ENCODE measurements around the gene PLA2G4A.
A peak's percentile ranks its signal among the peaks of the same experiment; 100 is the strongest.
"Not testable (repeated sequence)": the region's sequence is repeated elsewhere in the genome, so short reads cannot be mapped to it uniquely, and the experiment has no call there.

Gene PLA2G4A

DNA sequence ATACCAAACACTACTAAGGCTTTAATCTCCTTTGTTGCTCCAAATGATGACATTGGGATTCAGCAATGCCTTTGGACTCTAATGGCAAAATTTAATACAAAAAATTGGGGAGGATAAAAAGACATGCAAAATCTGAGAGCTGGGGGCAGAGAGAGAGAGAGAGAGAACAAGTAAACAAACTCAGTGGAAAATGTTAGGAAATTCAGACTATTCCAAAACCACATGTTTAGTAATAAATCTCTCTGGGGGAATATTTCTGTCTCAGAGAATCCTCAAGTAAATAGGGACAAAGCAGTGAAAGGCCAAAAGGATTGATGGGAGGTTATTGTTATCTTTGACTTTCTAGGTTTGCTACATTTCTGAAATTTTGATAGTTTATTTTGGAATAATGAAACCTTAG lies 65.7 kb downstream of the PLA2G4A start:
- DNase-seq (ENCODE audit: low read depth in 1 of 2, low spot score in 1 of 2), result no peak
- in situ Hi-C loops (cut with HindIII; ENCODE audit: low pct_unique_long_range_greater_than_20kb, low sequenced_read_pairs), result no loop called here
- TF ChIP-seq JUND (IDR thresholded peaks at IDR 0.05; ENCODE audit: low read depth), result no peak

DNA sequence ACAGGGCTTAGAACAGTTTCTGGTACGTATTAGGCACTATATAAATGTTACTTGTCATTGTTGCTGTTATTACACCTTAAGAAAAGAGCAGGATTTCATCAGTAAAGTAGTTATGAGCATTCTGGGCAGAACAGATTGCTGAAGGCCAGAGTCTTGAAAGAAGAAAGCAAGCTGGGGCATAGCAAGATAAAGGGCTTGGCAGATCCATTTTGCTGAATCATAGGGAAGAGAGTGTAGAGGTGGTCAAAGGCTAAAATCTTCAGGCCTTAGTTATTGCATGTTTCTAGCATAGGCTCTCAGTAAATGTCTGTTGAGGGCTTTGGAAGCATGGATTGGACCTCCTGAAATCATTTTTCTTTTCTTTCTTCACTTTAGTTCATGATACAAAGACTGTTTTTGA lies 67.5 kb downstream of the PLA2G4A start:
- TF ChIP-seq JUND (IDR thresholded peaks at IDR 0.05; ENCODE audit: low read depth), result no peak
- no peak for DNase-seq (ENCODE audit: low read depth in 1 of 2, low spot score in 1 of 2)
- in situ Hi-C loops (cut with HindIII; ENCODE audit: low pct_unique_long_range_greater_than_20kb, low sequenced_read_pairs), result no loop called here

DNA sequence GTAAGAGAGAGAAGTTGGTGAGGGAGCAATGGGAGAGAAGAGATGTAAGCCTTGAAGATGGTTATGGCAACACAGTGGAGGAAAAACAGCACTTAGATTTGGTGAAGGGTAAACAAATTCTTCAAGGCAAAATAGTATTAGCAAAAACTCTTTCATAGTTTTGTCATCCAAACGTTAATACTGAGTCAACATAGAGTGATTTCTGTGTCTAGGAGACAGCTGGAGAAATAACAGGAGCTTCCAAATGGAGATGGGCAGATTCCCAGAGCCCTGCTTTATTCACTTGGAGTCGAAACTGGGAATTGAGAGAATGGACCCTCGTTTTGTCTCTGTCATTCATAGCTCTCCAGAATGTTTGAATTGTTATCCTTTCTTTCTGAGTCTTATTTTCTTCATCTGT lies 68.3 kb downstream of the PLA2G4A start:
- no peak for DNase-seq (ENCODE audit: low read depth in 1 of 2, low spot score in 1 of 2)
- TF ChIP-seq JUND (IDR thresholded peaks at IDR 0.05; ENCODE audit: low read depth), result no peak
- in situ Hi-C loops (cut with HindIII; ENCODE audit: low pct_unique_long_range_greater_than_20kb, low sequenced_read_pairs), result no loop called here

DNA sequence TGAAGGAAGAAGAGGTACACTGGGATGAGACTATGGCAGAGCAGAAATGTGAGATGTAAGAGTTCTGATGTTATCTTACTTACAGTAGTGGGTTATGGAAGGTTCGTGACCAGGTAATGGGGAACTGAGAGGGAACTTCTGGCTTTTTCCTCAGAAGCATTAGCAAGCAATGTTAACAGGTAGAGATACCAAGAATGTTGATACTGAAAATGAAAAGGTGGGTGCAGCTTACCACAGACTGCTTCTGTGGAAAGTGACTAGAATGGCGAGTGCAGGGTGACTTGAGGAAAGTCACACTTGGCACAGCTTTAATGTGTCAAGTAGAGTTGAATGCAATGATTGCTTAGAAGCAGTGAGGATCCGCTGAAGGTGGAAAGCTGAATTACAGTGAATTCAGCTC lies 70.8 kb downstream of the PLA2G4A start:
- DNase-seq (ENCODE audit: low read depth in 1 of 2, low spot score in 1 of 2), result no peak
- in situ Hi-C loops (cut with HindIII; ENCODE audit: low pct_unique_long_range_greater_than_20kb, low sequenced_read_pairs), result no loop called here
- TF ChIP-seq JUND (IDR thresholded peaks at IDR 0.05; ENCODE audit: low read depth), result no peak

DNA sequence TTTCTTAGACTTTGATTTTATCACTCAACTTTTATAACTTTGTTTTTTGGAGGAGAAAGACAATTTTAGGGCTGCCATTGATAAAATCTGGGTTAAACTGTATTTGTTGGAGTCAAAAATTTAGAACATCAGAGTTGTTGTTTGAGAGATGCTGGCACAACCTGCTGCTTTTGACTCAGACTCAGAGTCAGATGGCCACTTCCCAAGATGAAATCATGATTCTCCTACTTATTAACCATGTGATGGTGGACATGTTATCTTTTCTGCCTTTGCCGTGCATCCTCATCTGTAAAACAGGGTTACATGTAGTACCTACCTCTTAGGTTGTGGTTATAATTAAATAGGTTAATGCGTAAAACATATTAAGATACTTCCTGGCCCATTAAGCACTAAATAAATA lies 71.2 kb downstream of the PLA2G4A start:
- no peak for TF ChIP-seq JUND (IDR thresholded peaks at IDR 0.05; ENCODE audit: low read depth)
- in situ Hi-C loops (cut with HindIII; ENCODE audit: low pct_unique_long_range_greater_than_20kb, low sequenced_read_pairs), result no loop called here
- DNase-seq (ENCODE audit: low read depth in 1 of 2, low spot score in 1 of 2), result no peak

DNA sequence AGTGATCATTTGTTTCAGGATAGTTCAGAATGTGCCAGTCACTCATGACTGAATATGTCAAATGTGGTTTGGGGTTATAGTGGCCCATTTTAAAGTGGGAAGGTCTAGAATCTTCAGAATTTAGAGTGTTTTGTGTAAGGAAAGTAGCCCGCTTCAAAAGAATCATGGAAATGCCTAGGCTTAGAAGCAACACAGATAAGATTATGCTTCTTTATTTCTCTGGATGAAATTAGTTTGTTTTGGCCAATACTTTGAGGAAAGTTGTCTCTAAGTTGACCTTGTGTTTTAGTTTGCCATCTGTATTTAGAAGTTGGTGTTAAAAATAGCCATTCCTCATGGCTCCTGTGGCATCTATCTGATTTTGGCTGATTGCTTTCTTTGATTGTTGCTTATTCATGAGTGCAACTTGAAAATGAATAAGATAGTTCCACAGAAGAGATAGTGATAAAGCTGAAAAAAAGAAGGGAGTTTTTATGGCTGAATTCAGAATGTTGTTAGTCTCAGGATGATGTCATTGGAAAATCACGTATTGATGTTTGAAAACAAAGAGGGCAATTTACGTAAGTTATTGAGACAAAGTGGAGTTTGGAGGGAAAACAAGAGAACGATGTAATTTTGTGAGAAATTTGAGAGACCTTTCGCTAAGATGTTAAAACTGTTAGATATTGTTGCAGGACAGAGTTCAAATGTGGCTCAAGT lies 71.9 kb downstream of the PLA2G4A start:
- in situ Hi-C loops (cut with HindIII; ENCODE audit: low pct_unique_long_range_greater_than_20kb, low sequenced_read_pairs), result no loop called here
- no peak for TF ChIP-seq JUND (IDR thresholded peaks at IDR 0.05; ENCODE audit: low read depth)
- no peak for DNase-seq (ENCODE audit: low read depth in 1 of 2, low spot score in 1 of 2)

DNA sequence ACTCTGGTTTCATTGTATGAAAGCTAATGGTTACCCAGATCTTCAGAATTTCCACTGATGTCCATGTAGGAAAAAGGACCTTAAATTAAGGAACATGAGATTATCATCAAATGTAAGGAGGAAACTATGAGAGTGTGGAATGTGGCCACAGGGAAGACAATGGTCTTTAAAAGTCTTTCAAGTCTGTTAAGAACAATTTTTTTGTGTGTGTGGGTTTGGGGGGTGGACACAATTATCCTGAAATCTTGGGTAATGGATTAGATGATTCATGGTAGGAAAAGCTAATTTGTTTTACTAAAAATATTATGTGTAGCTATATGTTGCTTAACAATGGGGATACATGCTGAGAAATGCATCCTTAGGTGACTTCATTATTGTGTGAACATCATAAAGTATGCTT lies 72.9 kb downstream of the PLA2G4A start:
- DNase-seq (ENCODE audit: low read depth in 1 of 2, low spot score in 1 of 2), result no peak
- TF ChIP-seq JUND (IDR thresholded peaks at IDR 0.05; ENCODE audit: low read depth), result no peak
- in situ Hi-C loops (cut with HindIII; ENCODE audit: low pct_unique_long_range_greater_than_20kb, low sequenced_read_pairs), result no loop called here

DNA sequence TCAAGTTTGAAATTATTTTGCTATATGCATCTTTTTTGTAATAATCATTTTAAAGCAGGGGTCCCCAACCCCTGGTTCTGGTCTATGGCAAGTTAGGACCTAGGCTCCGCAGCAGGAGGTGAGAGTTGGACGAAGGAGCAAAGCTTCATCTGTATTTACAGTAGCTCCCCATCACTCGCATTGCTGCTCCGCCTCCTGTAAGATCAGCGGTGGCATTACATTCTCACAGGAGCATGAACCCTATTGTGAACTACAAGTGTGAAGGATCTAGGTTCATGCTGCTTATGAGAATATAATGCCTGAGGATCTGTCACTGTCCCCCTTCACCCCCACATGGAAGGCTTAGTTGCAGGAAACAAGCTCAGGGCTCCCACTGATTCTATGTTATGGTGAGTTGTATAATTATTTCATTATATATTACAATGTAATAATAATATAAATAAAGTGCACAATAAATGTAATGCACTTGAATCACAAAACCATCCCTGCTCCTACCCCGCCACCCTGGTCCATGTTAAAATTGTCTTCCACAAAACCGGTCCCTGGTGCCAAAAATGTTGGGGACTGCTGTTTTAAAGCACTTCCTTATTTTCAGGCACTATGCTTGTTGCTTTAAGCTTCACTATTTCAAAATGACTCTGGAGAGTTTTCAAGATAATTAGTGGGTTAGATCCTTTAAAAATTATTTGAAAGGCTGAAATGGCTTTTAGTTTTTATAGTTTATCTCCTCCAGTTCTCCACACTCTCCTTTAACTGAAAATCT lies 74.8 kb downstream of the PLA2G4A start:
- DNase-seq (ENCODE audit: low read depth in 1 of 2, low spot score in 1 of 2), result no peak
- TF ChIP-seq JUND (IDR thresholded peaks at IDR 0.05; ENCODE audit: low read depth), result no peak
- in situ Hi-C loops (cut with HindIII; ENCODE audit: low pct_unique_long_range_greater_than_20kb, low sequenced_read_pairs), result no loop called here

DNA sequence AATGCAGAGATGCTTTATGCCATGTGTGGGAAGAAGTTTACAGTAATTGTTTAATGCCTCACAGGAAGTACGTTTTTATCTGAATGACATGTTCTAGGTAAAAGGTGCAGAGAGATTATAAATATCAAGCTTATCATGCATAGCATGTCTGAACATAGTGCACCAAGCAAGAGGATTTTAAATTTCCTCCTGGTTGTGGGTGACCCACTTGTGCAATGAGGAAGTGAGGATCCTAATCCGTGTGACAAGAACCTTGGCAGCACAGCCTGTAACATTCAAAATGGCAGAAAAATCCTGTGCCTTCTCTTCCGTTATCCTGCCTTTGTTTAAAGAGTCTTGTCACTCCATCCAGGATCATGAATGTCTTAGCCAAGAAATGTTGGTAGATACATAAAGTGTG lies 75.6 kb downstream of the PLA2G4A start:
- no peak for TF ChIP-seq JUND (IDR thresholded peaks at IDR 0.05; ENCODE audit: low read depth)
- DNase-seq (ENCODE audit: low read depth in 1 of 2, low spot score in 1 of 2), result no peak
- in situ Hi-C loops (cut with HindIII; ENCODE audit: low pct_unique_long_range_greater_than_20kb, low sequenced_read_pairs), result no loop called here

DNA sequence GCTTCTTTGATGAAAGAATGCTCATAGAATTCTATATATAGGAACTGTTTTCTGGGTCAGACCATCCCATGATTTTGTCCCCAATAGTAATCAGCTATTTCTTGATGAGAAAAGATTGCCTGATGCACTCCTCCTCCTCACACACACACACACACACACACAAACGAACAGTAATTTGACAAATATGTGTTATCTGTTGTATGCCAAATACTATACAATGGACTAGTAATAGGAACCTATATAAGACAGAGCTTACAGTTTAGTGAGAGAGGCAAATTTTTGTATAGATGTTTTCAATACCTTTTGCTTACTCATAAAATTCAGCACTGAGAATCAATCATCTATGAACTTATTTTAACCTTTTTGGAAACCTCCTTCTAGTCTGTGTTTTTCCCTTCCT lies 76.8 kb downstream of the PLA2G4A start:
- TF ChIP-seq JUND (IDR thresholded peaks at IDR 0.05; ENCODE audit: low read depth), result no peak
- in situ Hi-C loops (cut with HindIII; ENCODE audit: low pct_unique_long_range_greater_than_20kb, low sequenced_read_pairs), result no loop called here
- no peak for DNase-seq (ENCODE audit: low read depth in 1 of 2, low spot score in 1 of 2)

DNA sequence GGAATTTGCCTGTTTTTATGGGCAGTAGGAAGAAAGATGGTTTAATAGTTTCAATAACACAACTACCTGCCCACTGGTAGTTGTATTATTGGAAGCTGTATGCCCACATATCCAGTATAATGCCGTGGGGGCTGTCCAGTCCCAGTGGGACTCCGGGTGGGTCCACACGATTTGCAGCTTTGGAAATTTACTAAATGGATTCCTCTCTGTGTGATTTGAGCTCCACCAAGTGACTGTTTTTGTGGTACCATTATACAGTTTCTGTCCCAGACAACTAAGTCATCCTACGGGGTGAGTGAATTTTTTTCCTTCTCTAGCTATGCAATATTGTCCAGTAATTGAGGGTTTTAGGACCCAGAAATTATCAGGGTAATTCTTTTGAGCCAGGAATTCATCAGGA lies 86.8 kb downstream of the PLA2G4A start:
- peak in 1 of 2 experiments; percentile 25 for DNase-seq (ENCODE audit: low read depth in 1 of 2, low spot score in 1 of 2)
- in situ Hi-C loops (cut with HindIII; ENCODE audit: low pct_unique_long_range_greater_than_20kb, low sequenced_read_pairs), result no loop called here
- TF ChIP-seq JUND (IDR thresholded peaks at IDR 0.05; ENCODE audit: low read depth), result no peak

DNA sequence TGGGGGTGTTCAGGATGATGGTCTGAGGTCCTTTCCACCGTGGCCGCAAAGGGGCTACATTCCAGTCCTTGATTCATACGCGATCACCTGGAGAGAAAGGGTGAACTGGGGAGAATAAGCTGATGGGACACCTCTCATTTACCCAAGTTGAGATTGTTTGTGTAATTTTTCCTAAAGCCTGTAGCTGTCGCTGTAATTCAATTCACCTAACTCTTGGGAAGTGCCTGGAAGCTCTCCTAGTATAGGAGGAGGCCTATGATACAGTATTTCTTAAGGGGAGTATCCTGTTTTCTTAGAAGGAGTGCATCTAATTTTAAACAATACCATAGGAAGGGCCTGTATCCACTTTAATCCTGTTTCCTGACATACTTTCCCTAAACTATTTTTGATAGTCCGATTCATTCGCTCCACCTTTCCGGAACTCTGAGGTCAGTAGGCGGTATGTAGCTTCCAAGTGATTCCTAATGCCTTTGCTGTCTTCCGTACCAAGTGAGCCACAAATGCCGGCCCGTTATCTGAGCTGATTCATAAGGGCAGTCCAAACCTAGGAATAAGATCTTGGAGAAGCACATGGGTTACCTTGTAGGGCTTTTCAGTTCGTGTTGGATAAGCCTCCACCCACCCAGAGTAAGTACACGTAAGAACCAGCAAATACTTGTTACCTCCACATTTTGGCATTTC lies 88.5 kb downstream of the PLA2G4A start:
- DNase-seq (ENCODE audit: low read depth in 1 of 2, low spot score in 1 of 2), result peak in 1 of 2 experiments; percentile 68
- in situ Hi-C loops (cut with HindIII; ENCODE audit: low pct_unique_long_range_greater_than_20kb, low sequenced_read_pairs), result not testable (repeated sequence)

DNA sequence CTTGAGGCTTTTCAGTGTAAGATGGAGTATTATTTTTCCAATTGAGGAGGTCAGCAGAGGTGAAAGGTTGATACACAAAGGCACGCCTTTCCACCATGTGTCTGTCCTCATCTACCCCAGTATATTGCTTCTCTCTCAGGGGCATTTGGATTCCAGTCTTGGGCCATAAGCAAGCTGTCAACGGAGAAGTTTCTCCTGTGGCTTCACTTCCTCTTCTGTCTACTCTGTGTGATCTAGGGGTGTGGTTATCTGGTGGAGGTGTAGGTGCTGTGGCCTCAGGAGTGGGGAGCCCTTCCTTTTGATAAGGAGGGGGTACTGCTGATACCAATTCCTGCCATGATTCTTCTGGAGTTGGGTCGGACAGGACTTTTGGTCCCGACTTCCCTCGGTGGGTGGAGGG lies 92.6 kb downstream of the PLA2G4A start:
- in situ Hi-C loops (cut with HindIII; ENCODE audit: low pct_unique_long_range_greater_than_20kb, low sequenced_read_pairs); DNase-seq (ENCODE audit: low read depth in 1 of 2, low spot score in 1 of 2): not testable (repeated sequence)

DNA sequence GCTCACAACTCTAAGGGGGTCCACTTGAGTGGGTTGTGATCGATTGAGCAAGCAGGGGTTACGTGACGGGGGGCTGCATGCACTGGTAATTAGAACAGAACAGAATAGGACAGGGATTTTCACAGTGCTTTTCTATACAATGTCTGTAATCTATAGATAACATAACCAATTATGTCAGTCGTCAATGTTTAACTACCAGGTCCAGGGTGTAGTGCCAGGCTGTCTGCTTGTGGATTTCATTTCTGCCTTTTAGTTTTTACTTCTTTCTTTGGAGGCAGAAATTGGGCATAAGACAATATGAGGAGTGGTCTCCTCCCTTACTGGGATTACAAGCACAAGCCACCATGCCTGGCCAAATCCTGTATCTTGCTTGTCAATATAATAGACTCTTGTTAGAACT lies 94.1 kb downstream of the PLA2G4A start:
- in situ Hi-C loops (cut with HindIII; ENCODE audit: low pct_unique_long_range_greater_than_20kb, low sequenced_read_pairs); DNase-seq (ENCODE audit: low read depth in 1 of 2, low spot score in 1 of 2): not testable (repeated sequence)

Measured in T47D (cell line).